ENCODE measurements around the gene GALNT15. TPM values are rescaled to one million over a fixed set of nuclear protein-coding genes. Genes with fewer than 3 reads are reported as not detected.

Gene GALNT15
- total and polyA plus RNA-seq, 2 donors (not counting 3 experiments of a cell fraction or from before 2014, with no cell fraction given): 0.87 to 5.4 TPM

DNA sequence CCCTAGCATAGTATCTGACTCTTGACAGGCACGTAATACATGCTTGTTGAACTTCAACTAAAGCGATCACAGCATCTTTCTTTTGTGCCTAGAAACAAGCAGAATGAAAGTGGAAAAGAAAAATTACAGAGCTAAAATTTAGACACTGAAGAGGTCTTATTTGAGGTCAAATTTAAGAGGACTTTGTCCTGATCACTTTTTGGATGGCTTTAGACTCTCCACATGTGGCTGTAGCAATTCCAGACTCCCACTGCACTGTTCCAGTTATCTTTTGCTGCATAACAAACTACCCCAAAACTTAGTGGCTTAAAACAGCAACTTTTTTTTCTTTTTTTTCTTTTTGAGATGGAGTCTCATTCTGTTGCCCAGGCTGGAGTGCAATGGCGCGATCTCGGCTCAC lies 66.7 kb downstream of the GALNT15 start:
- ChIA-PET CTCF (interaction anchor here (0.6 to 4.2 kb wide), 6 partner anchors 8 to 192 kb away, joined by 3 to 30 read pairs (median 3); no protein-coding TSS in a partner anchor), POLR2A (no interaction called here)
- Histone ChIP-seq H3K27me3 (ENCODE audit: control insufficient read depth in 2 of 2, insufficient read depth in 2 of 2, low read length in 2 of 2) (no peaks in the 10 kb centered on the region), H3K4me2 (ENCODE audit: insufficient read depth, low read length) (no peak overlapping the region), H3K9me3 (replicated peaks; ENCODE audit: control insufficient read depth, insufficient read depth, low read length) (no peaks in the 10 kb centered on the region), H4K20me1 (replicated peaks; ENCODE audit: control insufficient read depth, extremely low read depth, insufficient read depth, low read length) (no peaks in the 10 kb centered on the region), H3K4me1 (ENCODE audit: control insufficient read depth, extremely low read depth, insufficient read depth, low read length) (peaks cover 11% of the 10 kb centered on the region), H3K79me2 (ENCODE audit: control insufficient read depth, insufficient read depth, low read length) (no peaks in the 10 kb centered on the region), H3K9me1 (replicated peaks; ENCODE audit: control insufficient read depth, extremely low read depth, insufficient read depth, low read length) (no peaks in the 10 kb centered on the region), H3K4me3 (replicated peaks in 1 of 3; ENCODE audit: insufficient read depth in 1 of 3, low read depth in 1 of 3, low read length in 3 of 3) (no peak overlapping the region), H3K27ac (ENCODE audit: insufficient read depth, low read depth, low read length) (no peak overlapping the region), H2AFZ (ENCODE audit: low read depth, low read length) (no peak overlapping the region), H3K36me3 (ENCODE audit: control insufficient read depth in 2 of 2, extremely low read depth in 1 of 2, insufficient read depth in 2 of 2, low read length in 2 of 2) (no peaks in the 10 kb centered on the region), H3K9ac (replicated peaks; ENCODE audit: extremely low read depth, insufficient read depth, low read length) (no peak overlapping the region)
- DNase-seq (ENCODE audit: low read depth, low spot score) (no peak), FAIRE-seq (no peak)
- TF ChIP-seq JUN (IDR thresholded peaks at IDR 0.05; ENCODE audit: borderline replicate concordance, insufficient read depth, insufficient read length, low read depth) (no peak), MYC (IDR thresholded peaks at IDR 0.05; ENCODE audit: low read depth, low read length) (no peak), FOS (IDR thresholded peaks at IDR 0.05; ENCODE audit: borderline replicate concordance, insufficient read depth, low read length) (no peak), POLR2A (IDR thresholded peaks at IDR 0.05; ENCODE audit: low read depth, low read length) (no peak), MAX (IDR thresholded peaks at IDR 0.05; ENCODE audit: insufficient read depth, insufficient read length) (no peak), POLR2AphosphoS5 (IDR thresholded peaks at IDR 0.05; ENCODE audit: insufficient read depth, low read depth, low read length) (no peak), CTCF (IDR thresholded peaks at IDR 0.05; ENCODE audit: extremely low read depth in 1 of 2, insufficient read depth in 1 of 2, low read depth in 1 of 2, low read length in 2 of 2) (no peak), EZH2 (IDR thresholded peaks at IDR 0.05; ENCODE audit: borderline replicate concordance, low read depth, low read length, severe bottlenecking) (no peak), GATA2 (IDR thresholded peaks at IDR 0.05; ENCODE audit: insufficient read depth, insufficient read length, low read depth, low read length) (no peak)
- dilution Hi-C loops (cut with MboI; ENCODE audit: extremely low pct_ligation_motif_present, low sequenced_read_pairs) (no loop called here), intact Hi-C loops (cut with micrococcal nuclease) (no loop called here)
- BruUV-seq (replicated peaks): no TSS peak
